Stimulated activated CD4-positive, alpha-beta T cell treated with anti-CD3 and anti-CD28 coated beads, Interleukin-1b, Interleukin-23, amount 100 ng/mL, for 4 hours (primary cell): ENCODE results near the gene MRPL18.
"Not testable (repeated sequence)": the region's sequence is repeated elsewhere in the genome, so short reads cannot be mapped to it uniquely, and the experiment has no call there.

ENCODE experiments used
- DNase-seq, 2 donors: peaks; one replicate each; pipeline ENCODE4 v3.0.0-alpha.2; 2020; ENCODE audit warnings: low read depth in 2 of 2

MRPL18 gene

GRCh38 chr6:159790149-159790955 is at the start of gene MRPL18:
Gene MRPL18, plus strand, starts transcription at chr6:159790467. Its CDS starts 121 bp downstream, at chr6:159790588.
- peak; percentile 77 to 80 for DNase-seq

- DNase-seq: no peak
Observed at GRCh38 chr6:159742165-159742564, 48.1 kb upstream of the MRPL18 start.

- no peak for DNase-seq
Observed at GRCh38 chr6:159745081-159745480, 45.2 kb upstream of the MRPL18 start.

DNA sequence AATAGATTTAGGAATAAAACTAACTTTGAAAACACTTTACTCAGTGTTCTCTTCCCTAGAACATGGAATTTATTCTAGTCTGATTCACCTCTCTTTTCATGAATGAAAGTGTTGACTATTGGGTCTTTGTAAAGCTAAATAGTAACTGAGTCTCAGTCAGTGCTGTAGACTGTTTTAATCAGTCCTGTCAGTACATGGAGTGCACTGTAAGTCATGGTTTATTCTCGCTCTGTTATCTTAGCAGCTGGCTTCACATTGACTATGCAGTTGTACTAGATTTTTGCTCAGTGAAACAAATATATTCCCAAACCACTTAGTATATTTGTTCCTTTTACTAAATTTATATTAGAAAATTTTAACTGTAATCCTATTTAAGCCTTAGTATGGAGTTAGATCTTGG is 43.5 kb upstream of the MRPL18 start:
- no peak for DNase-seq

- DNase-seq: not testable (repeated sequence)
Observed at GRCh38 chr6:159748127-159748526, 42.1 kb upstream of the MRPL18 start.

- DNase-seq: no peak
Observed at GRCh38 chr6:159751448-159751847, 38.8 kb upstream of the MRPL18 start.

- no peak for DNase-seq
Observed at GRCh38 chr6:159753081-159753872, 37.0 kb upstream of the MRPL18 start.

DNA sequence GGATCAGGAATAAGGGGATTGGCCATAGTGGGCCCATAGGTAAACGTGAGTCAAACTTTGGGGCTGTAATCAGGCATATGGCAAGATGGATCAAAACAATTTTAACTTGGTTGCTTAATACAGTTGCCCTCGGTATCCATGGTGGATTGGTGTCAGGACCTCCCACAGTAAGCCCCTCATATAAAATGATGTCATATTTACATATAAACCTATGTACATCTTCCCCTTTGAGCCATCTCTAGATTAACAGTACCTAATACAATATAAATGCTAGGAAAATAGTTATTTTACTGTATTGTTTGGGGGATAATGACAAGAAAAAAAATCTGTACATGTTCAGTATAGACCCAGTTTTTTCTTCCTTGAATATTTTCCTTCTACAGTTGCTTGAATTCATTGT is 35.9 kb upstream of the MRPL18 start:
- DNase-seq: no peak

GRCh38 chr6:159754959-159755914 is 35.0 kb upstream of the MRPL18 start:
- no peak for DNase-seq

GRCh38 chr6:159756508-159756907 is 33.8 kb upstream of the MRPL18 start:
- no peak for DNase-seq

DNA sequence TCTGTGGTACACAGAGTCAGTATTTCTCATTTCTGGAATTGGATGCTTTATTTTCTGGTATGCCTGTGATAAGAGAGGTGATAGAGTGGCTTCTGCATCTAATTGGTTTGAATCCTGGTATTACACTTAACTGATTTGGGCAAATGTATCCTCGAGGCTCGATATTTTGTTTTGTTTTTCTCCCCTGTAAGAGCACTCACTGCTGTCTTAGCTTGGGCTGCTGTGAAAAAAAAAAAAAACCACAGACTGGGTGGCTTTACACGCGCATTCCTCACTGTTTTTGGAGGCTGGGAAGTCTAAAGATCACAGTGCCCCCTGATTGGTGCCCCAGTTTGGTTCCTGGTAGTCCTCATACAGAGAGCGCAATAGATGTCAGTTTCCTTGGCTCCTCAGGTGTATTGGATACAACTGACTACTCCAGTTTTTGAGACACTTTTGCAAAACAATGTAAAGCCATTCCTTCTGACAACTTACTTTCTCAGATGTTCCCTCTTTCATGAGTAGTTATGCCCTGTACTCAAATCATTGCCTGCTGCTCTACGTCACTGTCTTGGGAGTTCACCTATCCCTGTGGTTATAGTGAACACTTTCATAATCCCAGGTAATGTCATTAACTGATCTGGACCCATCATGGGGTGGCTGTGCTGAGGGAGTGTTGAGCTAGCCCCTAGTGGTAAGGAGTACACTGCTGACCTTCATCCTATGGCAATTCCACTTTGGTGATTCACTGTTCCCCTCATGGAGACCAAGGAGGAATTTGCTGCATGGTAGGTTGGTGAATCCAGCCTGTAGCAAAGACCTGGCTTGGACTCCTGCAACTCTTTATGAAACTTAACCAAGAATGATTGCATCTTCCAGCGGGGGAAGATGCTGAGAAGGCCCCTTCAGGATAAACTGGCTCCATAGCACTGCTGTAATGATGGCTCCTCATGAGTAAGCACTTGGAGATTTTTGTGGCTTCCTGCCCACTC is 32.0 kb upstream of the MRPL18 start:
- DNase-seq: no peak

DNA sequence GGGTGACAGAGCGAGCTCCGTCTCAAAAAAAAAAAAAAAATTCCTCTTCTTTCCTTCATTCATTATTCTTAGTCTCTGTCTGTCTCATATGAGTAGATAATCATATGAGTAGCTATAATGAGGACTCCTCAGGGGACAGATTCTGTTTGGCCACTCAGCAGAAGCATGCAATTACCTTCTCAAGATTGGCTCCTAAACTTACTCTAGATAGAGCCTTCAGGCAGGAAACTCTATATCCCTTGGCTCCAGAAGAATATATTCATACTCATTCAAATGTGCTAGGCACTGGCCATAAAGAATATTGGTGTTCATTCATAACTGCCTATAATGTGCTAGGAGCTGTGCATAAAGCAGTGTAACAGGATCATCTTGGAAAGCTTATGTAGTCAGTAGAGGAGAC is 30.6 kb upstream of the MRPL18 start:
- no peak for DNase-seq

DNA sequence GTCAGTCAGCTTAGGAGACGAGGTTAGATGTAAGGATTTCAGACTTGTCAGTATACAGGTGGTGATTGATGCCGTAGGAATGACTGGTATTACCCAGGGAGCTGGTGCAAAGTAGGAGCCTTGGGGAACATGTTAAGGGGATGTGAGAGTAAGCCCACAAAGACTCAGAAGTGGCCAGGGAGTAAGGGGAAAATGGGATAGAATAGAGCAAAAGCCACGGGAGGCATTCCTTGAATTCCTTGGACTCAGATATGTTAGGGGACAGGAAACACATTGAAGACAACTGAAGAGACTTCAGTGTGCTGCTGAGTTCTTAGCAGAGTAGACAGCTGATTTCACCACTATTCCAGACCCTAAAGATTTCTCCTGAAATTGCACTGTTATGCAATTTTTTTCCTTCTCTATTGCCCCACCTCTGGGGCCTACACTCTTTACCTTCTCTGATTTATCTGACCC is 29.6 kb upstream of the MRPL18 start:
- DNase-seq: no peak

DNA sequence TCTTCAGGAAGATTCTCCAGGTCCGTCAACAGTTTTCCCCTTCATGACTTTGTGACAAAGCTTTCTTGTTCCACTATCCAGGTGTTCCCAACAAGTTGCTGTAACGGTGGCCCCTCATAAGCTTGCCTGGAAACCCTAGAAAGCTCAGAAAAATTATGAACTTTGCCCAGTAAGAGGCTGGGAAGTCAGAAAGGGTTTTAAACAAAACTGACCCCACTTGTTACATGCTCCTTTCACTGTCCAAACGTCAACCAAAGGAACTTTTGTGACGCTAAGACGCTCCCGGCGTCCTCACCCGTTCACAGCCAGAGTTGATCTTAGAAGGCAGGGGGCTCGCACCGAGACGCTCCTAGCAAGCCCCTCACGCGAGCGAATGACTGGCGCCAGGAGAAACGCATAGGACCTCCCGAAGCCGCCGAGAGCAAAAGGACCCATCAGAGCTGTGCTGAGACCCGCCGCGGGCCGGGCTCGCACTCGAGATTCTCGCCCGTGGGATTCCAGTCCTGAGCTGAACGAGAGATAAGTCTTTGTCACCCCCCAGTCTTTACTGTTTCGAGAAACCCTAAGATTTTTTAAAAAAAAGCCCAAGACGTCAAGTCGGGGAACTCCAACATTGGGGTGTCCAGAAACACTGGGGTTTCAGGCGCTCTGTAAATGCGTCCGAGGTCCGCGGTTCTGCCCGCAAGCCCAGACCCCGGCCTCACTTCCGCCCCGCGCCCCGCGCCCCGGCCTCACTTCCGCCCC is 29.0 kb upstream of the MRPL18 start:
- peak in 1 of 2 donors; percentile 12 for DNase-seq

DNA sequence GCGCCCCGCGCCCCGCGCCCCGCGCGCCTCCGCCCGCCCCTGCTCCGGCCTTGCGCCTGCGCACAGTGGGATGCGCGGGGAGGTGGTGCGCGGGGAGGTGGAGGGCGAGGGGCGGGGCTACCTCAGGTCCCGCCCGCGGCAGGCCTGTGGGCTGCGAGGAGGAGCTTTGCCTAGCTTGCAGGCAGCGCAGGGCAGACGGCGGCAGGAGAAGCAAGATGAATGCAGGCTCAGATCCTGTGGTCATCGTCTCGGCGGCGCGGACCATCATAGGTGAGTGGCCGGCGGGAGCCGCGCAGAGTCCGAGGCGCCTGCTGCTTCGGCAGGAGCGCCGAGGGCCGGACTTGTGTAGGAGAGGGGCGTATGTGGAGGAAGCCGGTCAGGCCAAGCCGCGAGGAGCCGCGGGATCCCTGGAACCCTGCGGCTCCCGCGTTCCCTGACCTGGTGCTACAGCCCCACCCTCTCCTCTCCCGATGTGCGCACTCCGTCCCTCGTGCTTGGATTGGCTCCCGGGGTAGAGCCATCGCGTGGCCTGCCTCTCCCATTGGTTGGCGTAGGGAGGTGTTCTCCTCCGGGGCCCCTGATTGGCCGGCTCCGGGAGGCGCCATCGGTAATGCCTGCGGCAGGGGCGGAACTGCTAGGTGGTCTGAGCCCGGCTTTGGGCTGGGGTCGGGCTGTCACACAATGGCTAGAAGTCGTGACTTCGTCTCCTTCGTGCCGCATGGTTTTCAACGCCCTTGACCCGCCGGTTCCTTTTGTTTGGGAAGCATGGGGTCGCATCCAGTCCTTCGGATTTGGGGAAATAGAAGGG is 28.2 kb upstream of the MRPL18 start, which contains the start of gene ACAT2:
Gene ACAT2 (plus strand): TSS at position 173 of the 808 bp plus-strand sequence. CDS start 43 bp downstream, at position 216.
- DNase-seq: peak; percentile 80 to 89

DNA sequence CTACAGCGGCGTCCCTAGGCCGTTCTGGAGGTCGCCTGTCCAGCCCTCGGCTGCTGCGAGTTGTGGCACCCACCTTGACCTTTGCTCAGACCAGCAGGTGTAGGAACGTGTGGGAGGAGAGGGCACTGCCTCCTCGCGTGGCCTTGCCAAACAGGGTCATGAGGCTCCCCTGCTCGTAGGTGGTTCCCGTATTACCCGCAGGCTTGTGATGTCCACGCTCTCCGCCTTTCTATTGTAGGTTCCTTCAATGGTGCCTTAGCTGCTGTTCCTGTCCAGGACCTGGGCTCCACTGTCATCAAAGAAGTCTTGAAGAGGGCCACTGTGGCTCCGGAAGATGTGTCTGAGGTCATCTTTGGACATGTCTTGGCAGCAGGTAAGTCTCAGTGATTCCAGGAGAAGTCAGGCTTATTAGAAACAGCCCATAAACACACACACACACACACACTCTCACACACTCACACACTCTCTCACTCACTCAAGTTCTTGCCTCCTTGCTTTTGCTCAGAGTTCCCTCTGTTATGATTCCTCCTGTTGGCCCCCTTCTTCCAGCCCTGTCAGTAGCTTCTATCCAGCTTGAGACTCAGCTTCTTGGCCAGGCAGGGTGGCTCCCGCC is 27.5 kb upstream of the MRPL18 start:
- DNase-seq: no peak

- DNase-seq: no peak
Observed at GRCh38 chr6:159766906-159767305, 23.4 kb upstream of the MRPL18 start.

DNA sequence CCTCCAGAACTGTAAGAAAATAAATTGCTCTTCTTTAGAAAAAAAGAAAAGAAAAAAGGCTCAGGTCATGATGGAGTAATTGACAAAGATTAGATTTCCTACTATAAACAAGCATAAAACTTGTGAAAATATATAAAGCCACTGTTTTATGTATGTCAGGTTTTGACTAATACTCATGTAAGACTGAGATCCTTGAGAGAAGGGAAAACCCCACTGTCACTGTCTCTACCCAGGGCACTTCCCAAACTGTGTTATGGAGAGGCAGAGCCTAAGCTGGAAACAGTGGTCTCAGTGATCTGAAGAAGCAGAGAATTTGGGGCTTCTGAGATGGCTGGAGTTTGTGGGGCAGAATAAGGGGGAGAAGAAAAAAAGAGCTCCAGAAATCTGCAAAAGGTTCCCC is 20.8 kb upstream of the MRPL18 start:
- no peak for DNase-seq
